ENCODE measurements around the gene INSR. TPM values are rescaled to one million over a fixed set of nuclear protein-coding genes. Genes with fewer than 3 reads are reported as not detected.

Gene INSR
- total and polyA plus RNA-seq, 2 donors from 2014 or later: 15.5 to 50.4 TPM

DNA sequence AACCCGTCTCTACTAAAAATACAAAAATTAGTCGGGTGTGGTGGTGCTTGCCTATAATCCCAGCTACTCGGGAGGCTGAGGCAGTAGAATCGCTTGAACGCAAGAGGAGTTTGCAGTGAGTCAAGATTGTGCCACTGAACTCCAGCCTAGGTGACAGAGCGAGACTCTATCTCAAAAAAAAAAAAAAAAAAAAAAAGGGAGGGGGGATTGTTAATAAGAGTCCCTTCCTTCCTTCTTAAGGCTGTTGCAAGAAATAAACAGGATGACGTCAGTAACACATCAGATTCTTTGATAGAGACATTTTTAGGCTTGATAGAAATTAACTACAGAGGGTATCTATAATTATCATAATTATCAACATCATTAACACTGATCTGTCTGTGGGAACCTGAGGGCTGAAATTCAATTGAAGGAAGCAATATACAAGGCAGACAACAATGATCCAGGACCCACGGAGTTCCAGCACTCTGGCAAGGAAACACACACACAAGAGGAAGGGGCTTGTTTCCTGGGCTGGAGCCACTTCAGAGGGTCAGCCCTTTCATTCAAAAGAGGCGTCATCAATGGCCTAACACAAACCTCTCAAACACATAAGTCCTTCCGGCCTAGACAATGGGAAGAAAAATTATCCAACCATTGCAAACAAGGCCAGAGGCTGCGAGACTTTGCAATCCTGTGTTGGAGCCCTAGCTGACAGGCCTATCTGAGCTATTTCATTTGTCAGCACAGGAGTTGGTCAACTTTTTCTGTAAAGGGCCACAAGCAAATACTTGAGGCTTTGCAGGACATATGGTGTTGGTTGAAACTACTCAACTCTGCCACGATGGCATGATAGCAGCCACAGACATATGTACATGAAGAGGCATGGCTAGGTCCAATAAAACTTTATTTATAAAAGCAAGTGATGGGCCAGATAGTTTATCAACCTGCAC lies 105.2 kb downstream of the INSR start:
- Histone ChIP-seq H3K36me3 (ENCODE audit: control insufficient read depth in 2 of 3, insufficient read depth in 3 of 3, low read length in 3 of 3) (no peaks in the 10 kb centered on the region), H3K9ac (ENCODE audit: low read length in 3 of 3) (no peak overlapping the region), H3K27me3 (ENCODE audit: control insufficient read depth, insufficient read depth, low read length) (no peaks in the 10 kb centered on the region), H3K27ac (ENCODE audit: low read depth in 2 of 2, low read length in 2 of 2) (no peak overlapping the region), H3K4me1 (ENCODE audit: control insufficient read depth in 2 of 3, insufficient read depth in 2 of 3, low read depth in 1 of 3, low read length in 3 of 3) (peaks cover 0 to 6% (median 0%) of the 10 kb centered on the region in 3 donors), H3K9me3 (ENCODE audit: control insufficient read depth in 2 of 3, insufficient read depth in 1 of 3, low read length in 3 of 3) (no peaks in the 10 kb centered on the region), H3K4me3 (ENCODE audit: low read length in 3 of 3) (no peak overlapping the region)
- FAIRE-seq (no peak), DNase-seq (peak in 1 of 5 donors; percentile 55)
- intact Hi-C loops (cut with DNase I): no loop called here
- TF ChIP-seq, protein P1, sequence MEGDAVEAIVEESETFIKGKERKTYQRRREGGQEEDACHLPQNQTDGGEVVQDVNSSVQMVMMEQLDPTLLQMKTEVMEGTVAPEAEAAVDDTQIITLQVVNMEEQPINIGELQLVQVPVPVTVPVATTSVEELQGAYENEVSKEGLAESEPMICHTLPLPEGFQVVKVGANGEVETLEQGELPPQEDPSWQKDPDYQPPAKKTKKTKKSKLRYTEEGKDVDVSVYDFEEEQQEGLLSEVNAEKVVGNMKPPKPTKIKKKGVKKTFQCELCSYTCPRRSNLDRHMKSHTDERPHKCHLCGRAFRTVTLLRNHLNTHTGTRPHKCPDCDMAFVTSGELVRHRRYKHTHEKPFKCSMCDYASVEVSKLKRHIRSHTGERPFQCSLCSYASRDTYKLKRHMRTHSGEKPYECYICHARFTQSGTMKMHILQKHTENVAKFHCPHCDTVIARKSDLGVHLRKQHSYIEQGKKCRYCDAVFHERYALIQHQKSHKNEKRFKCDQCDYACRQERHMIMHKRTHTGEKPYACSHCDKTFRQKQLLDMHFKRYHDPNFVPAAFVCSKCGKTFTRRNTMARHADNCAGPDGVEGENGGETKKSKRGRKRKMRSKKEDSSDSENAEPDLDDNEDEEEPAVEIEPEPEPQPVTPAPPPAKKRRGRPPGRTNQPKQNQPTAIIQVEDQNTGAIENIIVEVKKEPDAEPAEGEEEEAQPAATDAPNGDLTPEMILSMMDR (IDR thresholded peaks at IDR 0.05; ENCODE audit: borderline replicate concordance, extremely low read depth, insufficient read depth): no peak

DNA sequence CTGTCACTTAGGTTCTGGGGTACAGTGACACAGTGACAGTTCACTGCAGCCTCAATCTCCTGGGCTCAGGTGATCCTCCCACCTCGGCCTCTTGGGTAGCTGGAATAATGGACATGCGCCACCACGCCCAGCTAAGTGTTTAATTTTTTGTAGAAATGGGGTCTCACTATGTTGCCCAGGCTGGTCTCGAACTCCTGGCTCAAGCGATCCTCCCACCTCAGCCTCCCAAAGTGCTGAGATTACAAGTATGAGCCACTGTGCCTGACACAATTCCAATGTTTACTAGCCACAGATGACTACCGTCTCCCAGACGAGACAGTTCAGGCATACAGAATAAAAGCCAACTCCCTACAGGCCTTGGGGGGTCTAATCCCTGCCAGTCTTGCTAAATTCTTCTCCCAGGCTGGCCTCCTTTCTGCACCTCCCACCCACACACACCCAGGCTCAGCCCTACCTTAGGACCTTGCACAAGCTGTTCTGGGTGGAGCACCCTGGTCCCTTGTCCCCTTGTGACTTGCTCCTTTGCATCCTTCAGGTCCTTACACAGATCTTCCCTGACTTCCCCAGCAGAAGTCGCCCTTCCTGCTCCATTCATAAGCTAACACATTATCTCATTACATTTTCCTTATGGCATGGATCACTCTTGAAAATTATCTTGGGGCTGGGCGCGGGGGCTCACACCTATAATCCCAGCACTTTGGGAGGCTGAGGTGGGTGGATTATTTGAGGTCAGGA lies 106.4 kb downstream of the INSR start:
- Histone ChIP-seq H3K36me3 (ENCODE audit: control insufficient read depth in 2 of 3, insufficient read depth in 3 of 3, low read length in 3 of 3) (peaks cover 0 to 2% (median 0%) of the 10 kb centered on the region in 3 donors), H3K27ac (ENCODE audit: low read depth in 2 of 2, low read length in 2 of 2) (no peak overlapping the region), H3K9me3 (ENCODE audit: control insufficient read depth in 2 of 3, insufficient read depth in 1 of 3, low read length in 3 of 3) (no peaks in the 10 kb centered on the region), H3K4me3 (ENCODE audit: low read length in 3 of 3) (no peak overlapping the region), H3K4me1 (ENCODE audit: control insufficient read depth in 2 of 3, insufficient read depth in 2 of 3, low read depth in 1 of 3, low read length in 3 of 3) (peaks cover 0 to 8% (median 2%) of the 10 kb centered on the region in 3 donors), H3K27me3 (ENCODE audit: control insufficient read depth, insufficient read depth, low read length) (no peaks in the 10 kb centered on the region), H3K9ac (ENCODE audit: low read length in 3 of 3) (no peak overlapping the region)
- DNase-seq (no peak), FAIRE-seq (no peak)
- intact Hi-C loops (cut with DNase I): no loop called here
- TF ChIP-seq, protein P1 (IDR thresholded peaks at IDR 0.05; ENCODE audit: borderline replicate concordance, extremely low read depth, insufficient read depth): no peak

DNA sequence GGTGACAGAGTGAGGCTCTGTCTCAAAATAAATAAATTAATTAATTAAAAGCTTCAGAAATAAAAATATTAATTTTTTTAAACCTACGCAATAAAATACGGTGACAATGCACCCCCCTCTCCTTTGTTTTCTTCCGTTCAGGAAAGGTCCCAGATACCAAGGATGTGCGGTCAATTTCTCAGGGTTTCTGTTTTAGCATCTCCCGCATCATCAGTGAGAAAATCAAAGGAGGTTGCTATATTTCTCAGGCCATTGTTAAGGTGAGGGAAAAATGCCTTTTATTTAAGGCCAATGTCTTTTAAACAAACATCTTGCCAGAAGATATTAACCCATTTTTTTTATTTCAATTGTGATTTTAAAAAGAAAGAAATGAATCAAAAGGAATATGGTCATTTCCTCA lies 111.7 kb downstream of the INSR start:
- Histone ChIP-seq H3K4me1 (ENCODE audit: control insufficient read depth in 2 of 3, insufficient read depth in 2 of 3, low read depth in 1 of 3, low read length in 3 of 3) (peaks cover 0 to 4% (median 2%) of the 10 kb centered on the region in 3 donors), H3K9me3 (ENCODE audit: control insufficient read depth in 2 of 3, insufficient read depth in 1 of 3, low read length in 3 of 3) (no peaks in the 10 kb centered on the region), H3K9ac (ENCODE audit: low read length in 3 of 3) (no peak overlapping the region), H3K4me3 (ENCODE audit: low read length in 3 of 3) (no peak overlapping the region), H3K27me3 (ENCODE audit: control insufficient read depth, insufficient read depth, low read length) (no peaks in the 10 kb centered on the region), H3K27ac (ENCODE audit: low read depth in 2 of 2, low read length in 2 of 2) (peak overlapping the region in 1 of 2 donors; percentile 74), H3K36me3 (ENCODE audit: control insufficient read depth in 2 of 3, insufficient read depth in 3 of 3, low read length in 3 of 3) (peaks cover 0 to 3% (median 2%) of the 10 kb centered on the region in 3 donors)
- DNase-seq (peak in 1 of 5 donors; percentile 9), FAIRE-seq (peak; percentile 77)
- TF ChIP-seq, protein P1 (IDR thresholded peaks at IDR 0.05; ENCODE audit: borderline replicate concordance, extremely low read depth, insufficient read depth): no peak
- intact Hi-C loops (cut with DNase I): no loop called here

All from kidney (tissue), 14 donors.